ENCODE data around the gene STARD9.
"Not testable (repeated sequence)": the region's sequence is repeated elsewhere in the genome, so short reads cannot be mapped to it uniquely, and the experiment has no call there.

The STARD9 gene

DNA sequence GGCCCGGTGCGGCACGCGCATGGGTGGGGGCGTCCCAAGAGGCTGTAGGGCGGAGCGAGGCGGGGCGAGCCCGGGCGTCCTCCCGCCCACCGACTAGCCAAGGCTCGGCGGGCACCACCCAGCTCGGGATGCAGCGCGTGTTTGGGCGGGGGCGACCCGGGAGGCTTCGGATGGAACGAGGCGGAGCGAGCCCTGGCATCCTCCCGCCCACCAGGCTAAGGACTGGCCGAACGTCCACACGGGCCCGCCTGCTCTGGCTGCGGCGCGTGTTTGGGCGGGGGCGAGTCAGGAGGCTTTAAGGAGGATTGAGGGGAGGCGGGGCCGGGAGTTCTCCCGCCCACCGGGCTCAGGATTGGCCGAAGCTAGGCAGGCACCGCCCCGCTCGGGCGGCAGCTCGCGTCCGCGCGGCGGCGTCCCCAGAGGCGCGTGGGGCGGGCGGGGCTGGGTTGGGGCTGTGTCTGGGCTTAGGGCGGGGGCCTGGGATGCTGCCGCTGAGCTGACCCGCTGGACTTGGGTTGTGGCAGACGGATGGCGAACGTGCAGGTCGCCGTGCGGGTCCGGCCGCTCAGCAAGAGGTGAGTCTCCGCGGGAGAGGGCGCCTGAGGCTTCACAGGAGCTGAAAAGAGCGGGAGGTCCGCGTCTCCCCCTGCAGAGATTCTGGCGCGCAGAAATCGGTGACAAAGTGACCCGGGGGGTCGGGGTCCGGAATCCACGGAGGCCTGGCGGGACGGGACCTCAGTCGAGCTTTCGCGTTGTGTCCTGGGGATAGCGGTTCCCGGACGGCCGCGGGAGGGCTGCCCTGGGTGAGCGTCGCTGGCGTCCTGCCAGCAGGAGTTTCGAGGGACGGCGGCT is at the start of gene STARD9:
Gene STARD9, plus strand, starts transcription at position 419 of the 852 bp plus-strand sequence. Its CDS starts 110 bp downstream, at position 529.
- peak; percentile 94 for DNase-seq (ENCODE audit: low spot score)

DNA sequence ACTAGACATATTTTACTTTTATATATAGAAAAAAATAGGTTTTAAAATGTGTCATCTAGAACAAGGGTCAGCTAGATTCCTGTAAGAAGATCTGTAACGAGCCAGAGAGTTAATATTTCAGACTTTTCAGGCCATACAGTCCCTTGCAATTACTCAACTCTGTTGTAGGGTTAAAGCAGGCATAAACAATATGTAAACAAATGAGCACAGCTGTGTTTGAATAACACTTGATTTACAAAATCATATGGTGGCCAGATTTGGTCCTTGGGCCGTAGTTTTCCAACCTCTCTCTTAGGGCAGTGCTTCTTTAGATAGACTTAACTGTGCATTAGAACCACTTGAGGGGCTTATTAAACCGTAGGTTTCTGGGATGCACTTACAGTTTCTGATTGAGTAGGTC is 46.4 kb upstream of the STARD9 start:
- no peak for DNase-seq (ENCODE audit: low spot score)

DNA sequence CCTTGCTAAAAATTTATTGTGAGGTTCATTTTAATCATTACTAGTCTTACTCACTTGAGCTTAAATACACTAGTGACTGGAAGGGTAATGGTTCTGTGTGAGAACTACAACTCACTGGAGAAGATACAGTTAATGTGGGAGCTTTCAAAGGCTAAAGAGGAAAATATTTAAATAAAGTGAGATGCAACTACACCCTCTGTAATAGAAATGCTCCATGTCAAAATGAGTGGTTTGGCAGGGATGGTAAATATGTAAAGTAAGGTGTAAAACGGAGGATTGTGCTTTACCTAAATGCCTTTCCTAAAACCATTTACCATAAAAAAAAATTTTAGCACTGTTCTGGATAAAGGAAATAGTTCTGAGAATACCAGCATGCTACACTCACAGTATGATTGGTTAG is 42.2 kb upstream of the STARD9 start:
- no peak for DNase-seq (ENCODE audit: low spot score)

DNA sequence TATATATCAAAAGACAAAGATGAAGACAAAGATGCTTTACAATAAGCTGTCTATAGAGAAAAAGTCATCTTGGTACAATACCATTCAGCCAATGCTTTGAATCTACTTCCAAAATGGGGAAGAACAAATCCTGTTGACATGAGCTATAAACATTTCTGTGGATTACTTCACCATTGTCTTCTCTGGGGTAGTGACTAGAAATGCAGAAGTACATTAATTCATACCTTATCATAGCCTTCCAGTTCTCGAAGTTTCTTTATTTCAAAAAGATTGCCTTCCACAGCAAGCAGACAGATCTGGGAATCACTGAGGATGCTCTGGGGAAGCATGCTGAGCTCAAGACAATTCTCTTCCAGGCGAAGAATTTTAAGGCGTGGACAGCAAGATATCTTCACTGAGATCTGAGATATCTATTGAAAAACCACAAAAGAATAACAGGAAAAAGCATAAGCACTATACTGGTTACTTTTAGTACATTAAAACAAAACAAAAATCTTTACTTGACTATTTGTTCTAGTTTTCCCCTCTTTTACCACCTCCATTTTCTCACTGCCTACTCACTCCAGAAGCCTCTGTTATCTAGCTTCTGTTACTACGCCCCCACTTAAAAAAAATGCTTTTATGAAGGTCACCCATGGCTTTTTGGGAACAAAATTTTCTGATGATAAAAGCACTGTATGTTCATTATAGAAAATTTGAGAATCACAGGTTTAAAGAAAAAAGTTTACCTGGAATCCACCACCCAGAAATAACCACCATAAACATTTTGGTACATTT is 30.4 kb upstream of the STARD9 start:
- DNase-seq (ENCODE audit: low spot score) = no peak

DNA sequence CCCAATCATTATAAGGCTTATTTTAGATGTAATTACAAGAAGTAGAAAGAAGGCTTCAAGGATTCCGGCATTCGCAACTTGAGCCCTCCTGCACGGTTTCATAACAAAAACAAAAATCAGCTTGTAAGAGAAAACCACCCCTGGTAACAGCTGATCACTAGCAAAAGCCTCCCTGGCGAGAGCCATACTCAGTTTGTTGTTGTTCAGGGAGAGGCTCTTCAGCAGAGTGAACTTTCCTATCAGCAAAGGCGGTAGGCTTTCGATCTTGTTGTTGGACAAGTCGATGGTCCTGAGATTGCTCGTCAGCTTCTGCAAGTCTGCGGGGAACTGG is 27.5 kb upstream of the STARD9 start:
- no peak for DNase-seq (ENCODE audit: low spot score)

DNA sequence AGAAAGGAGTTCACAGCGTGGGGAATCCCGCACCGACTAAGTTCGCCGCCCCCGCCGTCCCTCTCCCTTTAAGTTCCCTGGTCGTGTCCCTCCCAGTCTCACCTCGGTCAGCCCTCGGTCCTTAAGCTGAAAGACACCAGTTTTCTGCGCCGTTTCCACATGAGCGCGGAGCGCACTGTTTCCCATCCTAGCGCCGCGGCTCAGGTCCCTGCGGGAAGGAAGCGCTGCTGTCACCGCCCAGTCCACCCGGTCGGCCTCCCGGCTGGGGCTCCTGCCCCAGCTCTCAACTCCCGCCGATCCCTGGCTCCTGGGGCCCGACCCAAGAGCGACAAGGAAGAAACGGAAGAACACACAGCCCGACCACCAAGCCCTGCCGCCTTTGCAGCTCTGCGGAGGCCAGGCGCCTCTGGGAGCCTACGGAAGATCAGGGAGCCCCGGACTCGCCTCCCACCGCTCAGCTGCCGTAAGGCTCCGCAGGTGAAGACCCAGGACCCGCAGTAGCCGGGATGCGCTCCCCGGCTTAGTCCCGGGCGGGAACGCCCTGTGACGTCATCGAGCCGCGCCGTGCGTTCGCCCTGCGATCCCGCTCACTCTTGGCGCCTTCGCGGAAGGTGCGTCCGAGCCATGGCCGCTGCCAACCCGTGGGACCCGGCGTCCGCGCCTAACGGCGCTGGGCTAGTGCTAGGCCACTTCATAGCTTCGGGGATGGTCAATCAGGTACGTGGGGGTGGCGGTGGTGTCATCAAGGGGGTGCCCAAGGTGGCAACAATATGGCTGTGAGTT is 27.0 kb upstream of the STARD9 start, which contains the start of the genes HAUS2 and LRRC57:
Gene HAUS2, plus strand, starts transcription at position 590 of the 783 bp plus-strand sequence. Its CDS starts 35 bp downstream, at position 625.
Gene LRRC57, minus strand, starts transcription at position 545 of the 783 bp plus-strand sequence. Its CDS starts 359 bp downstream, at position 186.
- peak; percentile 82 for DNase-seq (ENCODE audit: low spot score)

DNA sequence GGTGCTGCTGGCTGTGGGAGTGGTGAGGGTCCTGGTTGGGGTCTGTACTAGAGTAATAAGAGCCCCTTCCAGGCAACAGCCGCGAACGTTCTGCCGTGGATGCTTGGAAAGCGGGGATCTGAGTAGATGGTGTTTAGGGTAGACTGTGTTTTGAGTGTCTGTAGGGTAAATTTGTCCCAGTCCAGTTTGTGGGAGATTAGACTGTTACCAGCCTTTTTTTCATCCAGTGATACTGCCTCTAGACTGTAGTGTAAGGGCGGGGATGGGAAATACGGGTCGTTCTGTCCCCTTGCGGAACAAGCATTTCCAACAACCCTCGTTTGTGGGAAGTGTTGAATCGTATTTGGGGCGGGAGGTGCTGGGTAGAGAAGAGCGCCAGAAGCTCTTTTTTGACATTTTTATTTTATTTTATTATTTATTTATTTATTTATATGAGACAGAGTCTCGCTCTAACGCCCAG is 26.3 kb upstream of the STARD9 start:
- DNase-seq (ENCODE audit: low spot score) = peak; percentile 7

DNA sequence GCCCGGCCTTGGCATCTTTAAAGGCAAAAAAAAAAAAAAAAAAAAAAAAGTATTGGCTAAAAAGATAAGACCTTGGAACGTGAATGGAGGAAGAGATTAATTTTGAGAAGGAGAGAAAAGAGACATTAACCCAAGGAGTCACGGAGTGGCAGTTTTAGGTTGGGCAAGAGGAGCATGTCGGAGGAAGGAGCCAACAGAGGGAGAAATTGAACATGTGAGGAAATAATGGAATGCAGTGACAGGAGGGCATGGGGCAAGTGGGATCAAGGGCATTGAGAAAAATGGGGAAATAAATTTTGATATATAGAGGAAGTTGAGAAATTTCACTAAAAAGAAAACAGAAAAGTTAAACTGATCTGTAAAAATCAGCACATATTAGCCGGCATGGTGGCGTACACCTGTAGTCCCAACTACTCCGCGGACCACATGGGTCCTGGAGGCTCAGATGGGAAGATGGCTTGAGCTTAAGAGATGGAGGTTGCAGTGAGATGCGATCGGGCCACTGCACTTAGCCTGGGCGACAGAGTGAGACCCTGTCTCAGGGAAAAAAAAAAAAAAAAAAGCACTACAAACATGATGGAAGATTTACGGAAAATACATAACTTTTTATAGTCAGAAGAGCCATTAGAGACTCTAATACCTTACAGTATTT is 25.5 kb upstream of the STARD9 start:
- DNase-seq (ENCODE audit: low spot score) = no peak

DNA sequence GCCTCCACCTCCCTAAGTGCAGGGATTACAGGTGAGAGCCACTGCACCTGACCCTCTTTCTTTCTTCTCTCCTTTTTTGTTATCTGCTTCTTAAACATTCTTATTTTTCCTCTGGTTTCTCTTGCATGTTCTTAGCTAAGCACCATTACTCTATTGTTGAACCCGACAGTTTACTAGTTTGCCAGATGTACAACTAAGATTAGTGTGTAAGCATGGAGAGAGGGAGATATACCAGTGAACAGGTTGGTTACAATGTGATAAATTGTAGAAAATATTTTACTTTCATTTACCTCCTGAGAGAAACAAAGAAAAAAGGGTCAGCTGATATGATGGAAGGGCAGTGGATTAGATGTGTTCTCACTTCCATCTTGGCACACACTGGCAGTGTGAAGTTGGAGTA is 21.9 kb upstream of the STARD9 start:
- no peak for DNase-seq (ENCODE audit: low spot score)

DNA sequence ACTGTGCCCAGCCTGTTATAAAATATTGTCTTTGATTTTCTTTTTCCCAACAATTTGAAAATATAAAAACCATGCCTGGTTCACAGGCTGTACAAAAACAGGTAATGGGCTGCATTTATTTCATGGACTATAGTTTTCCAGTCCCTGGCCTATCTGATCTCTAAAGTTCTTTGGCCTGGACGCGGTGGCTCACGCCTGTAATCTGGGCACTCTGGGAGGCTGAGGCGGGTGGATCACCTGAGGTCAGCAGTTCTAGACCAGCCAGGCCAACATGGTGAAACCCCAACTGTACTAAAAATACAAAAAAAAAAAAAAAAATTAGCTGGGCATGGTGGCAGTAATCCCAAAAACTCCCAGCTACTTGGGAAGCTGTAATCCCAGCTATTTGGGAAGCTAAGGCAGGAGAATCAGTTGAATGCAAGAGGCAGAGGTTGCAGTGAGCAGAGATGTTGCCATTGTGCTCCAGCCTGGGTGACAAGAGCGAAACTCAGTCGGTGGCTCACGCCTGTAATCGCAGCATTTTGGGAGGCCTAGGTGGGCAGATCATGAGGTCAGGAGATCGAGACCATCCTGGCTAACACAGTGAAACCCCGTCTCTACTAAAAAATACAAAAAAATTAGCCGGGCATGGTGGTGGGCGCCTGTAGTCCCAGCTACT is 18.7 kb upstream of the STARD9 start:
- DNase-seq (ENCODE audit: low spot score) = not testable (repeated sequence)

DNA sequence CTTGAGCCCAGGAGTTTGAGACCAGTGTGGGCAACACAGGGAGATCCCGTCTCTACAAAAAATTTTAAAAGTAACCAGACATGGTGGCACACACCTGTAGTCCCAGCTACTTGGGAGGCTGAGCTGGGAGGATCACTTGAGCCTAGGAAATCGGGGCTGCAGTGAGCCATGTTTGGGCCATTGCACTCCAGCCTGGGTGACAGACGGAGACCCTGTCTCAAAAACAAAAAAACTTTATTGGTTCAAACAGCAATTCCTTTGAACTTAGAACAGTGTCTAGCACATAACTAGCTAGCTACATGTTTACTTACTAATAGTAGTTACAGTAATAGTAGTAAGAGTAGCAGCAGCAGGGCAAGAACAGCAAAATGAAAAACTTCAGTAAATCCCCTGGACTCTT is 16.7 kb upstream of the STARD9 start:
- DNase-seq (ENCODE audit: low spot score) = no peak

DNA sequence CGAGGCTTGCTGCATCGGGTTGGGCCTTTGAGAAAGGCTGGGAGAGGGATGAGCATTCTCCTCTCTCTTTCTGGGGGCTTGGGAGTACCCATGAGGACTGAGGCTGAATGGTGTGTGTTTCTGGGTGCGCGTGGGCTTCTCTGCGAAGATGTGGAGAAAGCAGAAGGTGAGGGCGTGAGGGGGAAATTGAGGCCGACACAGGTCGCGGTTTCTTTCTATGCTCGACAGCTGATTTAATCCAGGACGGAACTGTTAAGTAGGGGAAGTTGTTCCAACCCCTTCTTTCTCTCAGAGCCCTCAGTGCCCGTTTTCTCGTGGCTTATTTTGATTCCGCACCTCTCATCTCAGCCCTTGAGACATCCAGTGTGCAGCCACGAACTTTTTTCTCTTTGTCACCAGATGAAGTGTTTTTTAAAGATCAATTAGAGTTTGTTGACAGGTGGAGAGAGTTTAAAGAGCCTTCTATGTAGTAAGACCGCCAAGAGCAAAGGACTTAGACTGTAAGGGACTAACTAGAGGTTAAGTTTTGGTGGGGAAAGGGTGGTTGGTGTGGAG is 711 bp downstream of the STARD9 start:
- no peak for DNase-seq (ENCODE audit: low spot score)

DNA sequence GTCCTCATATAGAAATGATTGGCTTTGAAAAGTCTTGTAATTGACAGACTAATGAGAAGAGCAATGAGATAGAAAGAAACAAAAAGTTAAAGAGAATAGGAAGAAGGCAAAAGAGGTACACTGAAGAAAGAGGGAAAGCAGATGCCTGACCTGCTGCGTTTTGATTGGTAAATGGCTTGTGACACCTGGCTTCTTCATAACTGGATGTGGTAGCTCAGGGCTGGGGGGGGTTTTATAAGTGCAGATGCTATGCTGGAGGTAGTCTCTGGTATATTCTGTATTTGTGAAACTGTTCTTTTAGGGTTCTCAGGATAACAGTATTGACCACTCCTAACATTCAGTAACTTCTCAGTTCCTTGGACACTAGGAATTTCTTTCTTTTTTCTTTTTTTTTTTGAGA is 1.4 kb downstream of the STARD9 start:
- DNase-seq (ENCODE audit: low spot score) = no peak

DNA sequence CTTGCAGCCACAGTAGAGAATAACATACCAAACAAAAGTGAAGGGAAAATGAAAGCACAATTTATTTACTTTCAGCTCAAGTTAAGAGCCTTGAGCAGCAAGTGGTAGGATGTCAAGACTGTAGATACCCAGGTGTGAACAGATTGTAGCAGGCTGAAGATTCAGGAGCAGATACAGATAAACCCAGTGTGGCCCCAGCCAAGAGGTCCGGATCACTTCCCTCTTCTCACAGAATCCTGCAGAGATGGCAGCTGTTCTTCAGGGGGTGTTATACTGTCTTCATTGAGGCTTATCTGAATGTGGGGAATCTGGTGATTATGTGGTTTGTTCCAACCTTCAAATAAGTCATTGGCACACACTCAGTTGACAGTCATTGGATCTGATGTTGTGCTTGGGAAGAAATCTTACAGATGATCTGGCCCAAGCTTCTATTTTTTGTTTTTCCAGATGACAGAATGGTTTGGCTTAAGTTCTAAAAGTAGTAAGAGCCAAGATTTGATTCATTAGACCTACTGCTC is 2.2 kb downstream of the STARD9 start:
- DNase-seq (ENCODE audit: low spot score) = no peak

DNA sequence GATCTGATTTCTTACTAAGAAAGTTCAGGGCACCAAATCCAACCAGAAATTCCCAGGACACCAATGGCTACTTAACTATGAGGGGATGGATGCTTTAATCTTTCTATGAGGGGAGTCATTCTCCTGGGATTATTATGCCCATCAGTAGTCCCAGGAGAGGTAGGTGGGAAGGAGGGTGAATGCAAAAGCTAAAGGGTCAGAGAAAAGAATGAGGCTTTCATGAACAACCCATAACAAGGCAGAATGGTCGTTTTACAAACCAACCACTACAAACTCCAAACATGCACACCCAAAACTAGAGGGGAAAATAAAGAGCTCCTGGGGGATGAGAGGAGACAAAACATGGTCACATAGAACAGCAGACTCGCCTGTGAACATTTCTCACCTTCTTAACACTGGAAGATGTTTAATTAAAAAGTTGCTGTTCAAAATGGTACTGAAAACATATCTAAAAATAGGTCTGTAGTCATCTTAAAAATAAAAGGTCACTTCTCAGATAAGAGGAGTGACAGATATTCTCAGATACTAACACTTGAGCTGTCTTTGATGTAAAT is 3.7 kb downstream of the STARD9 start:
- no peak for DNase-seq (ENCODE audit: low spot score)

DNA sequence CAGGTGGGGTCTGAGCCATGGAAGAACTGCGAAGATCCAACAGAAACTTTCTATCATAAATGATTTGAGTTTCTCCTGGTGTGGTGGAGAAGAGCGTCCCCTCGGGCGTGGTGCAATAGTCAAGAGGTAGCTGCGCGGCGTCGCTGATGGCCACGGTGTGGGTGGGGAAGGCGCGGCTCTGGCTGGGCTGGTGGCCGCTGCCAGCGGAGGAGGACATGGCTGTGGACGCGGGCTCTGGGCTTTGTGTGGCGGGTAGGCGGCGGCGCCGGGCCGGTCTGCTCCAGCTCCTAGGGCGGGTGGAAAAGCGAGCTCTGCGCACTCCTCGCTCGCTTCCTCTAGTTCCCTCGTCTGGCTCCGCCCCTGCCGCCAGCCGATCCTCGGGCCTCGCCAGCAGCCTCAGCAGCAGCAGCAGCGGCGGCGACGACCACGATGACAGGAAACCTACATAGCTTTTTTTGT is 5.9 kb downstream of the STARD9 start:
- DNase-seq (ENCODE audit: low spot score) = peak; percentile 75

DNA sequence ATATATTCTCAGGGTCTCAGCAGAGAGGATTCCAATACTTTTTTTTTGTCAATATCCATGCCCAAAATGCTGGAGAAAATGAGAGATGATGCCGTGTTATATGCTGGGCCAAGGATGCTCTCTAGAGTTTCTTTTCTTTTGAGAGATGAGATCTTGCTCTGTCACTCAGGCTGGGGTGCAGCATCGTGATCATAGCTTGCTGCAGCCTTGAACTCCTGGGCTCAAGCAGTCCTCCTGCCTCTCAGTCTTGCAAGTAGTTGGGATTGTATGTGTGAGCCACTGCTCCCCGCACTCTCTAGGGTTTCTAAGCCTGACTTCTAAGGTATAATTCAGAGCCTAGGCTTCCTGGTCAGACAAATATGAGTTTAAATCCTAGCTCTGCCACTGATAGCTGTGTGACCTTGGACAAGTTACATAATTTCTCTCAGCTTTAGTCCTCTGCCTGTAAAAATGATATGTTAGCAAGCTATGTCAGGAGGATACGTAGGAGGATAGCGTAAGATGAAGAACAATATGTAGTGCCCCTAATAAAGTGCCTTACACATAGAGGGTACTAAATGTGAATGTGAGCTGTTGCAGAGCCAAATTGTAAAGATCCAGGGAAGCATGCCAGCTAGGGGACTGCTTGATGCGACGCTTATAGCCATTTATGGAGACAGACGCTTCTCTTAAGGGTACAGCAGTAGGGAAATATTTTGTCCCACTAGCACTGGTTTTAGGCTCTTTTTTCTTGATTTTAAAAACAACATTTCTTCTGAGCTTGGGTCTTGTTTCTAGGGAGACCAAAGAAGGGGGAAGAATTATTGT is 7.4 kb downstream of the STARD9 start:
- no peak for DNase-seq (ENCODE audit: low spot score)

DNA sequence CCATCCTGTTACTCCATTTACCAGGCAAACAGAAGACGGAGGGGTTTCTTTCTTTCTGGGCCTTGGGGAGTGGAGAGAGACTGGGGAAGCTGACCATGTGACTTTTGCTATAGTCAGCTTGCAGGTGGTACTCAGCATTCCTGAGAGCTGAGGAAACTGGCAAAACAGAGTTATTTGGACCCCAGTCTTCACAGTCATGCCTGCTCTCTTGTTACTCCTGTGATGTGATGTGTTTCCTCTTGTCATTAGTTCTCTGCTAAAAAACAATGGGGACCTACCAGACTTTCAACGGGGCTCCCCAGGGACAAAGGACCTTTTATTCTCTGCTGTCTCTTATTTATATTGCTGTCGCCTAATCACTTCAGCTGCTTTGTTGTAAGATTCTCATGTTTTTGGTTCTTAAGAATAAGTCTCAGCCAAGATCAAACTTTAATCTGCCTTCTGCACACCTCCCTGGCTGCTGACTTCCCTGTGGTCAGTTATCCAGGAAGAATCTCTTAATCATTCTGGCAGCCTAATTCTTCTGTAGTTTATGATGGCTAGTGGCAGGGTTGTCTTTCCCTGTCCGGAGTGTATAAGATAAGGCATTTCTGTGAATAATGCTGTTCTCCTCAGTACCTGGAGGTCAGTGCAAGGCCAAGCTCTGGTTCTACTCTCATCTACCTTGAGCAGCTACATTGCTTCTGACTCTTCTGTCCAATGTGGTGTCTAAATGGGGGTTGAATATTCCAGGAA is 8.8 kb downstream of the STARD9 start:
- no peak for DNase-seq (ENCODE audit: low spot score)

All from CD4-positive, alpha-beta T cell treated with Interleukin-15 for 4 hours (primary cell).